ENCODE data around the gene KMT5C.

- TF ChIP-seq POLR2A (IDR thresholded peaks at IDR 0.05): no peak
- TF ChIP-seq, protein P1, sequence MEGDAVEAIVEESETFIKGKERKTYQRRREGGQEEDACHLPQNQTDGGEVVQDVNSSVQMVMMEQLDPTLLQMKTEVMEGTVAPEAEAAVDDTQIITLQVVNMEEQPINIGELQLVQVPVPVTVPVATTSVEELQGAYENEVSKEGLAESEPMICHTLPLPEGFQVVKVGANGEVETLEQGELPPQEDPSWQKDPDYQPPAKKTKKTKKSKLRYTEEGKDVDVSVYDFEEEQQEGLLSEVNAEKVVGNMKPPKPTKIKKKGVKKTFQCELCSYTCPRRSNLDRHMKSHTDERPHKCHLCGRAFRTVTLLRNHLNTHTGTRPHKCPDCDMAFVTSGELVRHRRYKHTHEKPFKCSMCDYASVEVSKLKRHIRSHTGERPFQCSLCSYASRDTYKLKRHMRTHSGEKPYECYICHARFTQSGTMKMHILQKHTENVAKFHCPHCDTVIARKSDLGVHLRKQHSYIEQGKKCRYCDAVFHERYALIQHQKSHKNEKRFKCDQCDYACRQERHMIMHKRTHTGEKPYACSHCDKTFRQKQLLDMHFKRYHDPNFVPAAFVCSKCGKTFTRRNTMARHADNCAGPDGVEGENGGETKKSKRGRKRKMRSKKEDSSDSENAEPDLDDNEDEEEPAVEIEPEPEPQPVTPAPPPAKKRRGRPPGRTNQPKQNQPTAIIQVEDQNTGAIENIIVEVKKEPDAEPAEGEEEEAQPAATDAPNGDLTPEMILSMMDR (IDR thresholded peaks at IDR 0.05): no peak
Observed at GRCh38 chr19:55382522-55383054, 42.9 kb downstream of the KMT5C start.
